ENCODE measurements around the gene SLAIN2. TPM values are rescaled to one million over a fixed set of nuclear protein-coding genes. Genes with fewer than 3 reads are reported as not detected.
A peak's percentile ranks its signal among the peaks of the same experiment; 100 is the strongest.

The SLAIN2 gene
- total RNA-seq, 2 experiments from 2014 or later: 63.7 to 66.1 TPM

GRCh38 chr4:48340276-48340964 lies 909 bp upstream of the SLAIN2 start:
- POLR2A ChIA-PET: interaction anchor here (0.6 to 1.9 kb wide), 7 partner anchors 8 to 808 kb away, joined by 3 to 7 read pairs (median 3); partner anchors contain the start of gene FRYL
- H3K27me3 Mint-ChIP-seq: no peaks in the 10 kb centered on the region
- H3K4me1 Mint-ChIP-seq: peaks cover 34% of the 10 kb centered on the region
- H3K4me3 Mint-ChIP-seq: peak overlapping the region; percentile 99
- peak overlapping the region; percentile 96 for H3K27ac Mint-ChIP-seq
- no peaks in the 10 kb centered on the region for H3K9me3 Mint-ChIP-seq
- ATAC-seq (ENCODE audit: low read depth): no peak
- peaks cover 6% of the 10 kb centered on the region for H3K36me3 Mint-ChIP-seq
- DNase-seq: no peak

- Mint-ChIP-seq H3K27me3 (no peaks in the 10 kb centered on the region), H3K9me3 (no peaks in the 10 kb centered on the region), H3K27ac (peak overlapping the region; percentile 97), H3K4me1 (peaks cover 44% of the 10 kb centered on the region), H3K36me3 (peaks cover 13% of the 10 kb centered on the region), H3K4me3 (peak overlapping the region; percentile 99)
- POLR2A ChIA-PET: interaction anchor here (0.6 to 1.9 kb wide), 9 partner anchors 14 to 438 kb away, joined by 3 to 7 read pairs (median 4); partner anchors contain the start of gene FRYL
- peak; percentile 12 for ATAC-seq (ENCODE audit: low read depth)
- no peak for DNase-seq
These were observed 662 bp downstream of the SLAIN2 start for GRCh38 chr4:48341776-48342605.

GRCh38 chr4:48342606-48342880 lies 1.2 kb downstream of the SLAIN2 start:
- Mint-ChIP-seq H3K27ac (peak overlapping the region; percentile 93), H3K27me3 (no peaks in the 10 kb centered on the region), H3K4me1 (peaks cover 41% of the 10 kb centered on the region), H3K4me3 (peak overlapping the region; percentile 99), H3K36me3 (peaks cover 13% of the 10 kb centered on the region), H3K9me3 (no peaks in the 10 kb centered on the region)
- POLR2A ChIA-PET: interaction anchor here (0.6 to 1.9 kb wide), 8 partner anchors 9 to 216 kb away, joined by 3 to 7 read pairs (median 5); no protein-coding TSS in a partner anchor
- no peak for DNase-seq
- no peak for ATAC-seq (ENCODE audit: low read depth)

- POLR2A ChIA-PET: interaction anchor here (0.7 to 1.4 kb wide), 4 partner anchors 9 to 217 kb away, joined by 3 to 7 read pairs (median 4); no protein-coding TSS in a partner anchor
- H3K4me1 Mint-ChIP-seq: peaks cover 43% of the 10 kb centered on the region
- no peaks in the 10 kb centered on the region for H3K9me3 Mint-ChIP-seq
- peaks cover 16% of the 10 kb centered on the region for H3K36me3 Mint-ChIP-seq
- DNase-seq (no peak), ATAC-seq (ENCODE audit: low read depth) (no peak)
- peak overlapping the region; percentile 13 for H3K27ac Mint-ChIP-seq
- H3K4me3 Mint-ChIP-seq: peak overlapping the region; percentile 99
- H3K27me3 Mint-ChIP-seq: no peaks in the 10 kb centered on the region
These were observed 1.7 kb downstream of the SLAIN2 start for GRCh38 chr4:48343035-48343434.

GRCh38 chr4:48343551-48343950 lies 2.2 kb downstream of the SLAIN2 start:
- Mint-ChIP-seq H3K4me3 (peak overlapping the region; percentile 99), H3K27me3 (no peaks in the 10 kb centered on the region), H3K27ac (no peak overlapping the region), H3K4me1 (peaks cover 39% of the 10 kb centered on the region), H3K9me3 (no peaks in the 10 kb centered on the region), H3K36me3 (peaks cover 16% of the 10 kb centered on the region)
- DNase-seq (no peak), ATAC-seq (ENCODE audit: low read depth) (no peak)
- POLR2A ChIA-PET: interaction anchor here (1.1 kb wide), 1 partner anchor 10 kb away, joined by 3 read pairs; no protein-coding TSS in a partner anchor

GRCh38 chr4:48345542-48345941 lies 4.2 kb downstream of the SLAIN2 start:
- Mint-ChIP-seq H3K9me3 (no peaks in the 10 kb centered on the region), H3K27ac (no peak overlapping the region), H3K4me3 (no peak overlapping the region), H3K27me3 (no peaks in the 10 kb centered on the region), H3K4me1 (peaks cover 39% of the 10 kb centered on the region), H3K36me3 (peaks cover 17% of the 10 kb centered on the region)
- DNase-seq (no peak), ATAC-seq (ENCODE audit: low read depth) (no peak)
- POLR2A ChIA-PET: no interaction called here

- H3K36me3 Mint-ChIP-seq: peaks cover 19% of the 10 kb centered on the region
- H3K27me3 Mint-ChIP-seq: no peaks in the 10 kb centered on the region
- POLR2A ChIA-PET: interaction anchor here (0.7 kb wide), 1 partner anchor 40 kb away, joined by 3 read pairs; no protein-coding TSS in a partner anchor
- H3K9me3 Mint-ChIP-seq: no peaks in the 10 kb centered on the region
- peaks cover 39% of the 10 kb centered on the region for H3K4me1 Mint-ChIP-seq
- no peak overlapping the region for H3K4me3 Mint-ChIP-seq
- H3K27ac Mint-ChIP-seq: no peak overlapping the region
- ATAC-seq (ENCODE audit: low read depth): no peak
- no peak for DNase-seq
These were observed 5.3 kb downstream of the SLAIN2 start for GRCh38 chr4:48346594-48346993.

- H3K36me3 Mint-ChIP-seq: peaks cover 25% of the 10 kb centered on the region
- ATAC-seq (ENCODE audit: low read depth) (no peak), DNase-seq (no peak)
- H3K4me3 Mint-ChIP-seq: no peak overlapping the region
- POLR2A ChIA-PET: no interaction called here
- no peak overlapping the region for H3K27ac Mint-ChIP-seq
- H3K27me3 Mint-ChIP-seq: no peaks in the 10 kb centered on the region
- no peaks in the 10 kb centered on the region for H3K9me3 Mint-ChIP-seq
- peaks cover 38% of the 10 kb centered on the region for H3K4me1 Mint-ChIP-seq
These were observed 6.1 kb downstream of the SLAIN2 start for GRCh38 chr4:48347282-48347921.

GRCh38 chr4:48350871-48351270 lies 9.5 kb downstream of the SLAIN2 start:
- H3K27me3 Mint-ChIP-seq: no peaks in the 10 kb centered on the region
- POLR2A ChIA-PET: no interaction called here
- ATAC-seq (ENCODE audit: low read depth) (no peak), DNase-seq (no peak)
- H3K4me1 Mint-ChIP-seq: peaks cover 20% of the 10 kb centered on the region
- H3K27ac Mint-ChIP-seq: no peak overlapping the region
- H3K4me3 Mint-ChIP-seq: no peak overlapping the region
- H3K36me3 Mint-ChIP-seq: peaks cover 33% of the 10 kb centered on the region
- H3K9me3 Mint-ChIP-seq: peaks cover 3% of the 10 kb centered on the region

- Mint-ChIP-seq H3K27me3 (no peaks in the 10 kb centered on the region), H3K27ac (no peak overlapping the region), H3K4me3 (no peak overlapping the region), H3K36me3 (peaks cover 25% of the 10 kb centered on the region), H3K4me1 (peaks cover 8% of the 10 kb centered on the region), H3K9me3 (peaks cover 3% of the 10 kb centered on the region)
- no peak for ATAC-seq (ENCODE audit: low read depth)
- POLR2A ChIA-PET: no interaction called here
- DNase-seq: no peak
These were observed 11.5 kb downstream of the SLAIN2 start for GRCh38 chr4:48352793-48353192.

GRCh38 chr4:48356355-48356754 lies 15.0 kb downstream of the SLAIN2 start:
- Mint-ChIP-seq H3K4me3 (no peak overlapping the region), H3K36me3 (peaks cover 28% of the 10 kb centered on the region), H3K27me3 (no peaks in the 10 kb centered on the region), H3K4me1 (peaks cover 1% of the 10 kb centered on the region), H3K9me3 (peaks cover 3% of the 10 kb centered on the region), H3K27ac (no peak overlapping the region)
- POLR2A ChIA-PET: no interaction called here
- no peak for DNase-seq
- ATAC-seq (ENCODE audit: low read depth): no peak

GRCh38 chr4:48360285-48361011 lies 19.1 kb downstream of the SLAIN2 start:
- POLR2A ChIA-PET: no interaction called here
- H3K27ac Mint-ChIP-seq: no peak overlapping the region

GRCh38 chr4:48361012-48361400 lies 19.7 kb downstream of the SLAIN2 start:
- ATAC-seq (ENCODE audit: low read depth) (no peak), DNase-seq (no peak)
- Mint-ChIP-seq H3K9me3 (no peaks in the 10 kb centered on the region), H3K4me1 (no peaks in the 10 kb centered on the region), H3K4me3 (no peak overlapping the region), H3K36me3 (peaks cover 15% of the 10 kb centered on the region), H3K27me3 (no peaks in the 10 kb centered on the region), H3K27ac (no peak overlapping the region)
- POLR2A ChIA-PET: no interaction called here

More at GRCh38 chr4:48360285-48361011, 19.1 kb downstream of the SLAIN2 start:
- Mint-ChIP-seq H3K9me3 (no peaks in the 10 kb centered on the region), H3K36me3 (peaks cover 12% of the 10 kb centered on the region), H3K4me1 (no peaks in the 10 kb centered on the region), H3K4me3 (no peak overlapping the region), H3K27me3 (no peaks in the 10 kb centered on the region)
- ATAC-seq (ENCODE audit: low read depth) (no peak), DNase-seq (no peak)
